OCI-LY3 (cell line): Measurements from ENCODE around the gene PRICKLE2.

Experiments used
- H2AFZ ChIP-seq: fragments of 200-600, 300-600 bp; shearing (Covaris generic); 2 replicates; pipeline ENCODE4 v1.6.0; 2014; ENCODE audit warnings: antibody characterized with exemption, low read depth, low read length
- H3K27ac ChIP-seq: fragments of 200-600, 300-600 bp; sonication (generic); 2 replicates; pipeline ENCODE4 v1.5.1; 2014; ENCODE audit warnings: mild to moderate bottlenecking, low read length, moderate library complexity, mixed read lengths
- H3K27me3 ChIP-seq: fragments of 200-600, 300-600 bp; sonication (generic); 2 replicates; pipeline ENCODE4 v1.6.1; 2014; ENCODE audit warnings: low read depth, low read length, mixed read lengths
- H3K36me3 ChIP-seq: fragments of 200-600, 300-600 bp; sonication (generic); replicated peaks from 2 replicates; pipeline ENCODE3; 2014; ENCODE audit warnings: low read depth, low read length, mixed read lengths
- H3K4me1 ChIP-seq: fragments of 300-600, 200-600 bp; sonication (generic); 2 replicates; pipeline ENCODE4 v1.6.1; 2014; ENCODE audit warnings: low read length, mixed read lengths
- H3K4me2 ChIP-seq: fragments of 200-600, 300-600 bp; sonication (generic); 2 replicates; pipeline ENCODE4 v1.6.1; 2014; ENCODE audit warnings: low read length, mixed read lengths
- H3K4me3 ChIP-seq: fragments of 300-600, 200-600 bp; sonication (generic); 2 replicates; pipeline ENCODE4 v1.5.1; 2014; ENCODE audit warnings: antibody characterized with exemption, mild to moderate bottlenecking, low read length, moderate library complexity
- H3K79me2 ChIP-seq: fragments of 300-600, 200-600 bp; shearing (Covaris generic); 2 replicates; pipeline ENCODE4 v1.6.1; 2014; ENCODE audit warnings: mild to moderate bottlenecking, low read length, mixed read lengths
- H3K9ac ChIP-seq: fragments of 300-600, 200-600 bp; shearing (Covaris generic); 2 replicates; pipeline ENCODE4 v1.6.0; 2014; ENCODE audit warnings: mild to moderate bottlenecking, low read length, moderate library complexity
- H3K9me3 ChIP-seq: fragments of 200-600, 300-600 bp; shearing (Covaris generic); 2 replicates; pipeline ENCODE4 v1.6.1; 2014; ENCODE audit warnings: low read length, mixed read lengths; ENCODE audit not compliant: insufficient read depth
- H4K20me1 ChIP-seq: fragments of 200-600, 300-600 bp; sonication (generic); 2 replicates; pipeline ENCODE4 v1.6.1; 2016; ENCODE audit warnings: low read length, mixed read lengths; ENCODE audit not compliant: insufficient read depth
- EZH2phosphoT487 ChIP-seq: fragments of 200-600 bp; shearing (Covaris generic); IDR thresholded peaks from 2 replicates; pipeline ENCODE4 v1.6.1; 2018; ENCODE audit warnings: antibody characterized with exemption, mixed run types, low read depth
- TF ChIP-seq, protein P1 (sequence below): fragments of 200-600, 300-600 bp; sonication (generic); IDR thresholded peaks from 2 replicates; pipeline ENCODE4 v1.5.1; 2014; ENCODE audit warnings: antibody characterized with exemption, low read length, low read depth

PRICKLE2 gene

GRCh38 chr3:64251019-64251418 lies 25.8 kb upstream of the PRICKLE2 start:
- no peak for TF ChIP-seq EZH2phosphoT487
- TF ChIP-seq, protein P1, sequence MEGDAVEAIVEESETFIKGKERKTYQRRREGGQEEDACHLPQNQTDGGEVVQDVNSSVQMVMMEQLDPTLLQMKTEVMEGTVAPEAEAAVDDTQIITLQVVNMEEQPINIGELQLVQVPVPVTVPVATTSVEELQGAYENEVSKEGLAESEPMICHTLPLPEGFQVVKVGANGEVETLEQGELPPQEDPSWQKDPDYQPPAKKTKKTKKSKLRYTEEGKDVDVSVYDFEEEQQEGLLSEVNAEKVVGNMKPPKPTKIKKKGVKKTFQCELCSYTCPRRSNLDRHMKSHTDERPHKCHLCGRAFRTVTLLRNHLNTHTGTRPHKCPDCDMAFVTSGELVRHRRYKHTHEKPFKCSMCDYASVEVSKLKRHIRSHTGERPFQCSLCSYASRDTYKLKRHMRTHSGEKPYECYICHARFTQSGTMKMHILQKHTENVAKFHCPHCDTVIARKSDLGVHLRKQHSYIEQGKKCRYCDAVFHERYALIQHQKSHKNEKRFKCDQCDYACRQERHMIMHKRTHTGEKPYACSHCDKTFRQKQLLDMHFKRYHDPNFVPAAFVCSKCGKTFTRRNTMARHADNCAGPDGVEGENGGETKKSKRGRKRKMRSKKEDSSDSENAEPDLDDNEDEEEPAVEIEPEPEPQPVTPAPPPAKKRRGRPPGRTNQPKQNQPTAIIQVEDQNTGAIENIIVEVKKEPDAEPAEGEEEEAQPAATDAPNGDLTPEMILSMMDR: no peak
- no peaks in the 10 kb centered on the region for H3K36me3 ChIP-seq
- H3K79me2 ChIP-seq: no peaks in the 10 kb centered on the region
- H3K27ac ChIP-seq: no peak overlapping the region
- no peaks in the 10 kb centered on the region for H3K9me3 ChIP-seq
- no peak overlapping the region for H3K9ac ChIP-seq
- no peak overlapping the region for H3K4me2 ChIP-seq
- H3K27me3 ChIP-seq: no peaks in the 10 kb centered on the region; the same call in 1 of the 2 replicates
- H3K4me1 ChIP-seq: no peaks in the 10 kb centered on the region
- H4K20me1 ChIP-seq: no peaks in the 10 kb centered on the region
- H2AFZ ChIP-seq: no peak overlapping the region
- no peak overlapping the region for H3K4me3 ChIP-seq

GRCh38 chr3:64247991-64248646 lies 22.9 kb upstream of the PRICKLE2 start:
- H4K20me1 ChIP-seq: no peaks in the 10 kb centered on the region
- no peak for TF ChIP-seq EZH2phosphoT487
- TF ChIP-seq, protein P1: no peak
- no peak overlapping the region for H3K27ac ChIP-seq
- no peak overlapping the region for H3K4me3 ChIP-seq
- no peaks in the 10 kb centered on the region for H3K36me3 ChIP-seq
- no peak overlapping the region for H2AFZ ChIP-seq
- H3K9ac ChIP-seq: no peak overlapping the region
- H3K4me2 ChIP-seq: no peak overlapping the region
- no peaks in the 10 kb centered on the region for H3K4me1 ChIP-seq
- H3K9me3 ChIP-seq: no peaks in the 10 kb centered on the region
- H3K79me2 ChIP-seq: no peaks in the 10 kb centered on the region
- H3K27me3 ChIP-seq: peaks cover 19% of the 10 kb centered on the region

DNA sequence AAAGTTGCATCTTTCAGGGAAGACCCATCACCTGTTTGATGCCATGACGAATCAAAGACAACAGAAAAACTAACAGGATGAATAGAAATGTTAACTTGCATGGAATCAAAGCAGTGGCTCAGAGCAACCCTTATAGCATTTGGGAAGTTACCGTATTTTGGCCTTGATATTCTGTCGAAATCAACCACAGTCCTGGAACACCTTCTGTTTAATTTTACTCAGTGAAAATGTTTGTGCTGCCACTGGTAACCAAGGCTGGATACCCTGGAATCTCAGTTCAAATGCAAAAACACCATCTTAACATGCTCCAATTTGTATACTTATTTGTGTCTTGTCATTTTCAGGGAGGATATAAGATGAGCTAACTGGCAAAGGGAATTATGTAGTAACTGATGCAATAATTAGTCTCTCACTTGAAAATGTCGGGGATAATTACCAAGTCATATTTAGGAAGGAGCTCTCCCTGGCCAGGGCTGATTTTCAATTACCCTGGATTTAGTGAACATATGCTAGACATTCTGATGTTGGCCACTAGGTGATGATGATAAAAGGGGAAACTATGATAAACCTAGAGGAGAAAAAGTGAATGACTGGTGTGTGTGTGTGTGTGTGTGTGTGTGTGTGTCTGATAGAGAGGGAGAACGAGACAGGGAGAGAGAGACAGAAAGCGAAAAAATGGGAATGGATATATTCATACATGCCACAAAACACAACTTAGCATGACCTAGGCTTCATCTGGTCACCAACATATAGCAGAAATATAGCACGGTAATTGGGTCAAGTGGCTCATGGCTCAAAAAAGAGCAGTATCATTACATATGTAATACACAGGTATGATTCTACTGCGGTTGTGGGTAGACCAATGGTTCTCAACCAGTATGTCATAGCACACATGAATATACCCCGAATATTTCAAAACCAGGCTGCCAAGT lies 19.0 kb upstream of the PRICKLE2 start:
- no peak overlapping the region for H3K9ac ChIP-seq
- H4K20me1 ChIP-seq: no peaks in the 10 kb centered on the region
- no peaks in the 10 kb centered on the region for H3K79me2 ChIP-seq
- no peak overlapping the region for H3K4me2 ChIP-seq
- no peak overlapping the region for H2AFZ ChIP-seq
- TF ChIP-seq EZH2phosphoT487: no peak
- TF ChIP-seq, protein P1: peak; percentile 36; the same call in 1 of the 2 replicates
- no peaks in the 10 kb centered on the region for H3K9me3 ChIP-seq
- no peak overlapping the region for H3K4me3 ChIP-seq
- H3K36me3 ChIP-seq: no peaks in the 10 kb centered on the region
- H3K27me3 ChIP-seq: peaks cover 19% of the 10 kb centered on the region
- no peaks in the 10 kb centered on the region for H3K4me1 ChIP-seq
- H3K27ac ChIP-seq: no peak overlapping the region

GRCh38 chr3:64242435-64242834 lies 17.2 kb upstream of the PRICKLE2 start:
- H3K4me1 ChIP-seq: no peaks in the 10 kb centered on the region
- H3K36me3 ChIP-seq: no peaks in the 10 kb centered on the region
- H3K79me2 ChIP-seq: no peaks in the 10 kb centered on the region
- no peak overlapping the region for H3K9ac ChIP-seq
- peaks cover 21% of the 10 kb centered on the region for H3K27me3 ChIP-seq
- H3K4me3 ChIP-seq: no peak overlapping the region
- H4K20me1 ChIP-seq: no peaks in the 10 kb centered on the region
- H3K4me2 ChIP-seq: no peak overlapping the region
- TF ChIP-seq, protein P1: no peak
- no peak for TF ChIP-seq EZH2phosphoT487
- H2AFZ ChIP-seq: no peak overlapping the region
- H3K27ac ChIP-seq: no peak overlapping the region
- no peaks in the 10 kb centered on the region for H3K9me3 ChIP-seq
